IMR-90 (cell line): ENCODE data around the gene LAMP5. TPM values are rescaled to one million over a fixed set of nuclear protein-coding genes. Genes with fewer than 3 reads are reported as not detected.

Experiments
- ATAC-seq: fragments of 200-7000 bp; cut with Tn5 transposase; 2 replicates; pipeline ENCODE4 v1.9.1; 2020; ENCODE audit warnings: low read depth, mild to moderate bottlenecking, moderate library complexity
- BruUV-seq: library from RNA; stranded (reverse); fragments of 400-500 nt; replicated peaks from 2 replicates; lab custom pipeline; 2021; lab: Mats Ljungman, UMichigan
- CTCF ChIA-PET: fragments of 300-600 bp; formaldehyde crosslinking; extraction: SDS; loops from one replicate; lab custom pipeline; 2021; ENCODE audit warnings: antibody characterized with exemption; lab: Yijun Ruan, JAX
- POLR2A ChIA-PET: fragments of 300-600 bp; sonication (Branson Sonifier 250); formaldehyde crosslinking; loops from one replicate; lab custom pipeline; 2022; ENCODE audit warnings: antibody characterized with exemption; ENCODE audit not compliant: unreplicated experiment; lab: Charles Lee
- DNase-seq: peaks from one replicate; pipeline ENCODE4 v3.0.0; 2013
- H2AFZ ChIP-seq: replicated peaks from 2 replicates; pipeline ENCODE3; 2013; ENCODE audit warnings: low read length, mild to moderate bottlenecking; ENCODE audit not compliant: poor library complexity
- H2AK5ac ChIP-seq: 2 replicates; pipeline ENCODE4 v1.6.1; 2013; ENCODE audit warnings: low read depth, low read length, inconsistent platforms
- H2AK9ac ChIP-seq: replicated peaks from 2 replicates; pipeline ENCODE3; 2013; ENCODE audit warnings: mild to moderate bottlenecking, low read depth, low read length, moderate library complexity; ENCODE audit not compliant: poor library complexity
- H2BK120ac ChIP-seq: 2 replicates; pipeline ENCODE4 v1.6.1; 2013; ENCODE audit warnings: low read depth, low read length, inconsistent platforms
- H2BK15ac ChIP-seq: 3 replicates; pipeline ENCODE4 v1.6.1; 2013; ENCODE audit warnings: low read depth, low read length, inconsistent platforms
- H2BK20ac ChIP-seq: 2 replicates; pipeline ENCODE4 v1.6.1; 2013; ENCODE audit warnings: low read depth, mild to moderate bottlenecking, inconsistent platforms, low read length, moderate library complexity
- H2BK5ac ChIP-seq: 2 replicates; pipeline ENCODE4 v1.6.1; 2013; ENCODE audit warnings: mild to moderate bottlenecking, low read depth, low read length, inconsistent platforms; ENCODE audit not compliant: poor library complexity, severe bottlenecking
- H3K14ac ChIP-seq: replicated peaks from 2 replicates; pipeline ENCODE4 v1.6.1; 2013; ENCODE audit warnings: low read depth, low read length, inconsistent platforms
- H3K18ac ChIP-seq: 2 replicates; pipeline ENCODE4 v1.6.1; 2013; ENCODE audit warnings: low read depth, low read length, control low read depth
- H3K23ac ChIP-seq: 2 replicates; pipeline ENCODE4 v1.6.1; 2013; ENCODE audit warnings: low read depth, low read length, inconsistent platforms
- H3K27ac ChIP-seq: 2 replicates; pipeline ENCODE4 v1.5.1; 2013; ENCODE audit warnings: mild to moderate bottlenecking, control low read depth, low read length; ENCODE audit not compliant: insufficient read depth
- H3K27me3 ChIP-seq: 2 replicates; pipeline ENCODE4 v1.6.1; 2013; ENCODE audit warnings: low read length; ENCODE audit not compliant: control insufficient read depth, insufficient read depth
- H3K36me3 ChIP-seq: 2 replicates; pipeline ENCODE4 v1.6.1; 2013; ENCODE audit warnings: low read length, mixed read lengths; ENCODE audit not compliant: control insufficient read depth, insufficient read depth
- H3K4ac ChIP-seq: 2 replicates; pipeline ENCODE4 v1.6.1; 2013; ENCODE audit warnings: low read depth, low read length, inconsistent platforms
- H3K4me1 ChIP-seq: 2 replicates; pipeline ENCODE4 v1.6.1; 2013; ENCODE audit warnings: low read length, mixed read lengths; ENCODE audit not compliant: control insufficient read depth, insufficient read depth
- H3K4me2 ChIP-seq: 2 replicates; pipeline ENCODE4 v1.6.1; 2013; ENCODE audit warnings: low read depth, mild to moderate bottlenecking, control low read depth, low read length, moderate library complexity
- H3K4me3 ChIP-seq: 2 replicates; pipeline ENCODE4 v1.5.1; 2013; ENCODE audit warnings: low read depth, mild to moderate bottlenecking, control low read depth, low read length, moderate library complexity; ENCODE audit not compliant: insufficient read depth
- H3K56ac ChIP-seq: 2 replicates; pipeline ENCODE4 v1.6.1; 2013; ENCODE audit warnings: low read length, inconsistent platforms; ENCODE audit not compliant: insufficient read depth; ENCODE audit errors: extremely low read depth
- H3K79me1 ChIP-seq, 2 experiments: 2 replicates each; pipeline ENCODE4 v1.6.1; 2013; ENCODE audit warnings: low read length in 2 of 2, inconsistent platforms in 1 of 2, low read depth in 1 of 2
- H3K9ac ChIP-seq: 2 replicates; pipeline ENCODE4 v1.6.1; 2013; ENCODE audit warnings: low read depth, low read length, control low read depth
- H3K9me1 ChIP-seq: 2 replicates; pipeline ENCODE4 v1.6.1; 2013; ENCODE audit warnings: low read length, inconsistent platforms; ENCODE audit not compliant: insufficient read depth
- H3K9me3 ChIP-seq: 2 replicates; pipeline ENCODE4 v1.6.1; 2013; ENCODE audit warnings: low read length; ENCODE audit not compliant: control insufficient read depth, insufficient read depth
- H4K20me1 ChIP-seq: 2 replicates; pipeline ENCODE4 v1.6.1; 2013; ENCODE audit warnings: low read length, inconsistent platforms; ENCODE audit not compliant: insufficient read depth
- H4K5ac ChIP-seq: 2 replicates; pipeline ENCODE4 v1.6.1; 2013; ENCODE audit warnings: mild to moderate bottlenecking, low read depth, low read length, control low read depth
- H4K8ac ChIP-seq, 2 experiments: 2 replicates each; pipeline ENCODE4 v1.6.1; 2013; ENCODE audit warnings: low read depth in 2 of 2, low read length in 2 of 2, control low read depth in 1 of 2, inconsistent platforms in 1 of 2
- H4K91ac ChIP-seq: 2 replicates; pipeline ENCODE4 v1.6.1; 2013; ENCODE audit warnings: low read depth, low read length, inconsistent platforms; ENCODE audit not compliant: insufficient read depth
- BHLHE40 ChIP-seq: fragments of 150-350 bp; IDR thresholded peaks from 2 replicates; pipeline ENCODE4 v1.6.1; 2016; ENCODE audit warnings: mild to moderate bottlenecking, low read depth, low read length
- CEBPB ChIP-seq: IDR thresholded peaks from 2 replicates; pipeline ENCODE4 v1.6.1; 2012; ENCODE audit warnings: low read depth, low read length, improper control_type of control experiment
- CHD1 ChIP-seq: IDR thresholded peaks from 2 replicates; pipeline ENCODE4 v1.6.1; 2012; ENCODE audit warnings: low read depth, low read length, improper control_type of control experiment
- CTCF ChIP-seq: conservative IDR thresholded peaks from 2 replicates; pipeline ENCODE4 v1.5.1; 2012; ENCODE audit warnings: mild to moderate bottlenecking, low read depth, low read length, improper control_type of control experiment
- FOS ChIP-seq: fragments of 150-350 bp; IDR thresholded peaks from 2 replicates; pipeline ENCODE4 v1.6.1; 2016; ENCODE audit warnings: low read depth, low read length
- MAZ ChIP-seq: IDR thresholded peaks from 2 replicates; pipeline ENCODE4 v1.6.1; 2012; ENCODE audit warnings: low read depth, mild to moderate bottlenecking, low read length, improper control_type of control experiment, moderate library complexity, borderline replicate concordance
- MXI1 ChIP-seq: IDR thresholded peaks from 2 replicates; pipeline ENCODE4 v1.6.1; 2012; ENCODE audit warnings: low read depth, mild to moderate bottlenecking, low read length, moderate library complexity, borderline replicate concordance
- NFE2L2 ChIP-seq: fragments of 150-350 bp; IDR thresholded peaks from 2 replicates; pipeline ENCODE4 v1.6.1; 2016; ENCODE audit warnings: low read depth, mild to moderate bottlenecking, low read length
- POLR2A ChIP-seq: IDR thresholded peaks from 2 replicates; pipeline ENCODE4 v1.6.1; 2012; ENCODE audit warnings: mild to moderate bottlenecking, low read depth, low read length
- RAD21 ChIP-seq: IDR thresholded peaks from 2 replicates; pipeline ENCODE4 v1.6.1; 2012; ENCODE audit warnings: low read length, improper control_type of control experiment
- RCOR1 ChIP-seq: IDR thresholded peaks from 2 replicates; pipeline ENCODE4 v1.6.1; 2012; ENCODE audit warnings: mild to moderate bottlenecking, low read length, improper control_type of control experiment; ENCODE audit not compliant: insufficient replicate concordance
- RFX5 ChIP-seq: IDR thresholded peaks from 2 replicates; pipeline ENCODE4 v1.8.0; 2012; ENCODE audit warnings: low read depth, mild to moderate bottlenecking, low read length, moderate library complexity
- SMC3 ChIP-seq: fragments of 150-350 bp; IDR thresholded peaks from 2 replicates; pipeline ENCODE4 v1.6.1; 2016; ENCODE audit warnings: low read depth, mild to moderate bottlenecking, antibody characterized with exemption, low read length, moderate library complexity
- WGBS, 2 experiments: methylation state at CpG; one replicate each; pipeline versions ENCODE4 v1.1.5 to v1.1.7; 2013; ENCODE audit warnings: missing lambda C conversion rate in 2 of 2; ENCODE audit not compliant: insufficient read length in 1 of 2; ENCODE audit errors: extremely low coverage in 2 of 2; 5-methylcytosine and 5-hydroxymethylcytosine counted together
- dilution Hi-C: fragments of 300-500 bp; cut with HindIII; formaldehyde crosslinking; loops from one replicate; pipeline ENCODE4 v1.14.3; 2018; ENCODE audit warnings: low sequenced_read_pairs; ENCODE audit not compliant: unreplicated experiment
- in situ Hi-C: fragments of 300-500 bp; cut with MboI; formaldehyde crosslinking; loops from 3 replicates; pipeline ENCODE4 v1.14.3; 2019; ENCODE audit warnings: low sequenced_read_pairs, inconsistent platforms, mixed read lengths
- intact Hi-C: fragments of 100-400 bp; cut with micrococcal nuclease; formaldehyde crosslinking; loops from 2 replicates; pipeline ENCODE4 v1.10.0; 2022
- polyA plus RNA-seq, 3 experiments: library from polyadenylated mRNA; depleted of rRNA; stranded (reverse); fragments of >200 nt; gene quantifications; 2 replicates each; pipeline ENCODE4 v1.2.3, GENCODE V29; 2012; ENCODE audit warnings: low replicate concordance in 1 of 3
- total RNA-seq: library from RNA; depleted of rRNA; stranded (reverse); fragments of >200 nt; gene quantifications from 2 replicates; pipeline ENCODE4 v1.2.3, GENCODE V29; 2012
- TF ChIP-seq, protein P1 (sequence below): fragments of 150-350 bp; IDR thresholded peaks from 2 replicates; pipeline ENCODE4 v1.6.1; 2017; ENCODE audit warnings: mild to moderate bottlenecking, antibody characterized with exemption, low read length, low read depth
- TF ChIP-seq, protein P2 (sequence below): fragments of 150-350 bp; IDR thresholded peaks from 2 replicates; pipeline ENCODE4 v1.6.1; 2016; ENCODE audit warnings: low read depth, mild to moderate bottlenecking, low read length, moderate library complexity, borderline replicate concordance

LAMP5 gene
- total and polyA plus RNA-seq, 2 of the 4 experiments (the other 2 are of a cell fraction): not detected

GRCh38 chr20:9485614-9486340 is 28.6 kb upstream of the LAMP5 start:
- Histone ChIP-seq H3K27ac (no peak overlapping the region), H3K56ac (no peak overlapping the region), H3K4me2 (no peak overlapping the region), H3K23ac (no peak overlapping the region), H4K91ac (no peak overlapping the region), H2BK15ac (no peak overlapping the region), H4K8ac (no peak overlapping the region), H3K9ac (no peak overlapping the region), H3K9me1 (no peaks in the 10 kb centered on the region; the same call in 1 of the 2 replicates), H2BK5ac (no peak overlapping the region), H3K4ac (no peak overlapping the region), H2BK120ac (no peak overlapping the region), H2BK20ac (no peak overlapping the region), H2AFZ (peak overlapping the region; percentile 26), H4K5ac (no peak overlapping the region), H3K4me3 (no peak overlapping the region), H3K14ac (no peak overlapping the region), H4K20me1 (no peaks in the 10 kb centered on the region), H3K4me1 (no peaks in the 10 kb centered on the region), H3K36me3 (no peaks in the 10 kb centered on the region), H2AK9ac (no peak overlapping the region), H3K9me3 (no peaks in the 10 kb centered on the region), H3K79me1 (no peaks in the 10 kb centered on the region), H2AK5ac (no peak overlapping the region), H3K18ac (no peak overlapping the region), H3K27me3 (no peaks in the 10 kb centered on the region)
- no peak for ATAC-seq
- BruUV-seq: no TSS peak
- CTCF ChIA-PET: interaction anchor here (0.9 to 1.2 kb wide), 2 partner anchors 9 to 12 kb away, joined by 3 to 4 read pairs; no protein-coding TSS in a partner anchor
- dilution Hi-C loops: no loop called here
- in situ Hi-C loops: no loop called here
- DNase-seq: no peak
- 50% methylated on average over 1 of the region's 9 CpGs; no CpG with 5 or more reads in 1 of the 2 experiments for WGBS, 2 experiments
- no peak for TF ChIP-seq SMC3
- TF ChIP-seq, protein P1, sequence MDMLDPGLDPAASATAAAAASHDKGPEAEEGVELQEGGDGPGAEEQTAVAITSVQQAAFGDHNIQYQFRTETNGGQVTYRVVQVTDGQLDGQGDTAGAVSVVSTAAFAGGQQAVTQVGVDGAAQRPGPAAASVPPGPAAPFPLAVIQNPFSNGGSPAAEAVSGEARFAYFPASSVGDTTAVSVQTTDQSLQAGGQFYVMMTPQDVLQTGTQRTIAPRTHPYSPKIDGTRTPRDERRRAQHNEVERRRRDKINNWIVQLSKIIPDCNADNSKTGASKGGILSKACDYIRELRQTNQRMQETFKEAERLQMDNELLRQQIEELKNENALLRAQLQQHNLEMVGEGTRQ: no peak
- TF ChIP-seq, protein P2, sequence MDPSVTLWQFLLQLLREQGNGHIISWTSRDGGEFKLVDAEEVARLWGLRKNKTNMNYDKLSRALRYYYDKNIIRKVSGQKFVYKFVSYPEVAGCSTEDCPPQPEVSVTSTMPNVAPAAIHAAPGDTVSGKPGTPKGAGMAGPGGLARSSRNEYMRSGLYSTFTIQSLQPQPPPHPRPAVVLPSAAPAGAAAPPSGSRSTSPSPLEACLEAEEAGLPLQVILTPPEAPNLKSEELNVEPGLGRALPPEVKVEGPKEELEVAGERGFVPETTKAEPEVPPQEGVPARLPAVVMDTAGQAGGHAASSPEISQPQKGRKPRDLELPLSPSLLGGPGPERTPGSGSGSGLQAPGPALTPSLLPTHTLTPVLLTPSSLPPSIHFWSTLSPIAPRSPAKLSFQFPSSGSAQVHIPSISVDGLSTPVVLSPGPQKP: no peak
- TF ChIP-seq BHLHE40: no peak
- TF ChIP-seq RCOR1: no peak
- TF ChIP-seq CHD1: no peak
- TF ChIP-seq POLR2A: no peak
- no peak for TF ChIP-seq MXI1
- no peak for TF ChIP-seq RFX5
- TF ChIP-seq NFE2L2: no peak
- TF ChIP-seq CEBPB: no peak
- TF ChIP-seq FOS: no peak
- no peak for TF ChIP-seq MAZ
- no peak for TF ChIP-seq RAD21
- TF ChIP-seq CTCF: no peak
- POLR2A ChIA-PET: no interaction called here
- intact Hi-C loops: no loop called here
